ENCODE data around the gene DIDO1.

DNA sequence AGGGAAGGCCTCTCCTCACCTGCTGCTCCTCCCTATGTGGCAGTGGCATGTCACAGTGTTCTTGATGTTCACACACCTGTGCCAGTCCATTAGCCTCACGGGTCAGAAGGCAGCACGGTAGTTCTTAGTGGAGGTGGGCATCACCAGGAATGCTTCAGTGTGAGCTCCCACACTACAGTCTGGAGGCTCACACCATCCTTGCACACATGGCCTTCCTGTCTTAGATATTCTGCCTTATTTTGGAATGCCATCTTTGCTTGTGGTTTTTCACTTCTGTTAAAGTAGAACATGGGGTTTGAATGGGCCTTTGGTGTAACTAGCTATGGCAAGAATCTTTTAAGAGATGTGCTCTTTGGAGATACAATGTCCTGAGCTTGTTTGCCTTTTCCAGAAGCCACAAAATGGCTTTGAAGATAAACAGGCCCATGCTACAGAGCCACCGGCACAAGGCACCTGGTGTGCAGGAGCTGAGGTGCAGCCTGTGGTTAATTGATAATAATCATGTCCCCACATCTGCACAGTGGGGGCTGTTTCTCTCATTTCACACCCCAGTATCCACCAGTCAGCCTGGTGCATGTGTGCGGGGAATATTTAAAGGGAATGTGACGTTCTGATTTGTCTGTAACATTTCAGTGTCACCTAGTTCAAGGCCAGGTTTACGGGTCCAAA is 23.0 kb upstream of the DIDO1 start:
- TF ChIP-seq POLR2A (IDR thresholded peaks at IDR 0.05): no peak
- TF ChIP-seq, protein P1, sequence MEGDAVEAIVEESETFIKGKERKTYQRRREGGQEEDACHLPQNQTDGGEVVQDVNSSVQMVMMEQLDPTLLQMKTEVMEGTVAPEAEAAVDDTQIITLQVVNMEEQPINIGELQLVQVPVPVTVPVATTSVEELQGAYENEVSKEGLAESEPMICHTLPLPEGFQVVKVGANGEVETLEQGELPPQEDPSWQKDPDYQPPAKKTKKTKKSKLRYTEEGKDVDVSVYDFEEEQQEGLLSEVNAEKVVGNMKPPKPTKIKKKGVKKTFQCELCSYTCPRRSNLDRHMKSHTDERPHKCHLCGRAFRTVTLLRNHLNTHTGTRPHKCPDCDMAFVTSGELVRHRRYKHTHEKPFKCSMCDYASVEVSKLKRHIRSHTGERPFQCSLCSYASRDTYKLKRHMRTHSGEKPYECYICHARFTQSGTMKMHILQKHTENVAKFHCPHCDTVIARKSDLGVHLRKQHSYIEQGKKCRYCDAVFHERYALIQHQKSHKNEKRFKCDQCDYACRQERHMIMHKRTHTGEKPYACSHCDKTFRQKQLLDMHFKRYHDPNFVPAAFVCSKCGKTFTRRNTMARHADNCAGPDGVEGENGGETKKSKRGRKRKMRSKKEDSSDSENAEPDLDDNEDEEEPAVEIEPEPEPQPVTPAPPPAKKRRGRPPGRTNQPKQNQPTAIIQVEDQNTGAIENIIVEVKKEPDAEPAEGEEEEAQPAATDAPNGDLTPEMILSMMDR (IDR thresholded peaks at IDR 0.05): no peak
